Osteoblast (primary cell): ENCODE results near the gene POU2F3. TPM values are rescaled to one million over a fixed set of nuclear protein-coding genes. Genes with fewer than 3 reads are reported as not detected.

Experiments
- DNase-seq: peaks from one replicate; pipeline ENCODE4 v3.0.0; 2011; ENCODE audit warnings: low spot score, mixed read lengths; ENCODE audit not compliant: insufficient read length; ENCODE audit errors: missing footprints
- H2AFZ ChIP-seq: 2 replicates; pipeline ENCODE4 v1.6.0; 2011; ENCODE audit warnings: mild to moderate bottlenecking, low read length
- H3K27ac ChIP-seq: 2 replicates; pipeline ENCODE4 v1.5.1; 2011; ENCODE audit warnings: mild to moderate bottlenecking, low read depth, low read length, moderate library complexity
- H3K27me3 ChIP-seq: 2 replicates; pipeline ENCODE4 v1.6.0; 2012; ENCODE audit warnings: mild to moderate bottlenecking, control low read depth, inconsistent platforms, low read length, moderate library complexity; ENCODE audit not compliant: insufficient read depth
- H3K36me3 ChIP-seq: 2 replicates; pipeline ENCODE4 v1.5.1; 2011; ENCODE audit warnings: mild to moderate bottlenecking, low read length, control low read depth, moderate library complexity; ENCODE audit not compliant: insufficient read depth
- H3K4me1 ChIP-seq: 2 replicates; pipeline ENCODE4 v1.5.1; 2011; ENCODE audit warnings: mild to moderate bottlenecking, low read length, control low read depth, moderate library complexity; ENCODE audit not compliant: insufficient read depth
- H3K4me2 ChIP-seq: 2 replicates; pipeline ENCODE4 v1.6.0; 2011; ENCODE audit warnings: mild to moderate bottlenecking, low read length; ENCODE audit not compliant: insufficient read depth
- H3K4me3 ChIP-seq: fragments of 200-600 bp; sonication (generic); 3 replicates; pipeline ENCODE4 v1.5.1; 2012; ENCODE audit warnings: mild to moderate bottlenecking, low read length, inconsistent platforms; ENCODE audit not compliant: insufficient read depth
- H3K79me2 ChIP-seq: 2 replicates; pipeline ENCODE4 v1.6.0; 2012; ENCODE audit warnings: mild to moderate bottlenecking, low read length, control low read depth, inconsistent platforms; ENCODE audit not compliant: insufficient read depth
- H3K9me3 ChIP-seq: 2 replicates; pipeline ENCODE4 v1.5.1; 2011; ENCODE audit warnings: low read depth, low read length, control low read depth
- H4K20me1 ChIP-seq: 2 replicates; pipeline ENCODE4 v1.6.0; 2012; ENCODE audit warnings: mild to moderate bottlenecking, low read length, control low read depth; ENCODE audit not compliant: insufficient read depth
- total RNA-seq: library from RNA; depleted of rRNA; stranded (reverse); fragments of >200 nt; gene quantifications from 2 replicates; pipeline ENCODE4 v1.2.3, GENCODE V29; 2012
- TF ChIP-seq, protein P1 (sequence below): IDR thresholded peaks from 2 replicates; pipeline ENCODE4 v1.5.1; 2011; ENCODE audit warnings: mild to moderate bottlenecking, low read depth, low read length, moderate library complexity; ENCODE audit errors: extremely low read depth

The POU2F3 gene
- total RNA-seq, 1 donor: under 0.01 TPM

DNA sequence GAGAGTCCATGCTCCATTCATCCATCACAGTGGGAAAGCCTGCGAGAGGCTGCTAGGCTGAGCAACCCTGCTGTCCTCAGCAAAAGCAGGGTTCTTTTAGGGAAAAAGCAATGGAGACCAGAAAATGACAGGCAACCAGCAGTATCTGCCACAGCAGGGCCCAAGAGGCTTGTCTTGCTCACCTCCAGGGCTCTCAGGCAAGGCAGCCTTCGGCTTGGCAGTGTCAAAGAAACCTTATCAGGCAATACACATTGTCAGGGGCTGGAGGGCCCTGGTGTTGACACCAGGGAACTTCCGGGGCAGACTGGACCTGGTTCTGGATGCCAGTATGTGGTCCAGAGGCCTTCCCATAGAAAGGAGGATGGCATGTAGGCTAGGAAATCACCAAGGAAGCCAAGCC is 74.9 kb downstream of the POU2F3 start:
- Histone ChIP-seq H2AFZ (no peak overlapping the region), H3K4me3 (no peak overlapping the region), H4K20me1 (no peaks in the 10 kb centered on the region), H3K4me2 (no peak overlapping the region), H3K9me3 (no peaks in the 10 kb centered on the region), H3K36me3 (no peaks in the 10 kb centered on the region), H3K79me2 (no peaks in the 10 kb centered on the region), H3K27me3 (peaks cover 22% of the 10 kb centered on the region), H3K4me1 (peaks cover 11% of the 10 kb centered on the region), H3K27ac (no peak overlapping the region)
- no peak for DNase-seq
- TF ChIP-seq, protein P1, sequence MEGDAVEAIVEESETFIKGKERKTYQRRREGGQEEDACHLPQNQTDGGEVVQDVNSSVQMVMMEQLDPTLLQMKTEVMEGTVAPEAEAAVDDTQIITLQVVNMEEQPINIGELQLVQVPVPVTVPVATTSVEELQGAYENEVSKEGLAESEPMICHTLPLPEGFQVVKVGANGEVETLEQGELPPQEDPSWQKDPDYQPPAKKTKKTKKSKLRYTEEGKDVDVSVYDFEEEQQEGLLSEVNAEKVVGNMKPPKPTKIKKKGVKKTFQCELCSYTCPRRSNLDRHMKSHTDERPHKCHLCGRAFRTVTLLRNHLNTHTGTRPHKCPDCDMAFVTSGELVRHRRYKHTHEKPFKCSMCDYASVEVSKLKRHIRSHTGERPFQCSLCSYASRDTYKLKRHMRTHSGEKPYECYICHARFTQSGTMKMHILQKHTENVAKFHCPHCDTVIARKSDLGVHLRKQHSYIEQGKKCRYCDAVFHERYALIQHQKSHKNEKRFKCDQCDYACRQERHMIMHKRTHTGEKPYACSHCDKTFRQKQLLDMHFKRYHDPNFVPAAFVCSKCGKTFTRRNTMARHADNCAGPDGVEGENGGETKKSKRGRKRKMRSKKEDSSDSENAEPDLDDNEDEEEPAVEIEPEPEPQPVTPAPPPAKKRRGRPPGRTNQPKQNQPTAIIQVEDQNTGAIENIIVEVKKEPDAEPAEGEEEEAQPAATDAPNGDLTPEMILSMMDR: no peak

DNA sequence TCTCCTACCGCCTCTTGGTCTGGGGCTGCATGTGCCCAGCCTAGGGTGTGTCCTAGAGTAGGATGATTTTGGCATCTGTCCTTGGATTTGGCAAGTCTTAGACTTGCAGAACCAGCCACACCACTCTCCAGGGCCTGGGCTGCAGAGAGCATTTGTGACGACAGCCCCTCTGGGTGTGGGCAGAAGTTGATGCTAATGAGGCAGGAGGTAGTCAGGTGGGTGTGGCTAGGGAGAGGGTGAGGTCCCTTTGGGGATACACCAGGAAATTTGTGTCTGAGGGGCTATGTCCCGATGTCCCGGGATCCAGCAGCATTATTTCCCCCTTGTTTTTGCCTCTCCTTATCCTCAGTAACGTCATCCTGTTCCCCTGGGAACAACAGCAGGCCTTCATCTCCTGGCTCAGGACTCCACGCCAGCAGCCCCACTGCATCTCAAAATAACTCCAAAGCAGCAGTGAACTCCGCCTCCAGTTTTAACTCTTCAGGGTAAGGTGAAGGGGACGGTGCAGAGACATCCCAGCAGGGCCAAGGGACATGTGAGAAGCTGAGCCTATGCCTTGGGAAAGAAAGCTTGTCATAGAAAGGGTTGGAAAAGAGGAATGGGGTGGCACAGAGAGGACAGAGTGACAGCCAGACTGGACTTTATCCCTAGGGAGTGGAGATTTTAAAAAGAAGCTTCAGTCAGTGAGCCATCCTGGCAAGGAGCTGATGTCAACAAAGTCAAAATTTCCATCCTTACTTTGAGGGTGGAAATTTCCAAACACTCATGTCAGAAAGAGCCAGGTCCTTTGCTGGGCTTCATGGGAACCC is 77.1 kb downstream of the POU2F3 start:
- H3K36me3 ChIP-seq: no peaks in the 10 kb centered on the region
- peak overlapping the region; percentile 54 for H2AFZ ChIP-seq
- no peaks in the 10 kb centered on the region for H4K20me1 ChIP-seq
- TF ChIP-seq, protein P1: no peak
- H3K4me1 ChIP-seq: peaks cover 11% of the 10 kb centered on the region
- H3K4me3 ChIP-seq: no peak overlapping the region
- DNase-seq: peak; percentile 81
- no peaks in the 10 kb centered on the region for H3K9me3 ChIP-seq
- H3K27ac ChIP-seq: no peak overlapping the region
- no peaks in the 10 kb centered on the region for H3K79me2 ChIP-seq
- peaks cover 20% of the 10 kb centered on the region for H3K27me3 ChIP-seq
- H3K4me2 ChIP-seq: peak overlapping the region; percentile 56

DNA sequence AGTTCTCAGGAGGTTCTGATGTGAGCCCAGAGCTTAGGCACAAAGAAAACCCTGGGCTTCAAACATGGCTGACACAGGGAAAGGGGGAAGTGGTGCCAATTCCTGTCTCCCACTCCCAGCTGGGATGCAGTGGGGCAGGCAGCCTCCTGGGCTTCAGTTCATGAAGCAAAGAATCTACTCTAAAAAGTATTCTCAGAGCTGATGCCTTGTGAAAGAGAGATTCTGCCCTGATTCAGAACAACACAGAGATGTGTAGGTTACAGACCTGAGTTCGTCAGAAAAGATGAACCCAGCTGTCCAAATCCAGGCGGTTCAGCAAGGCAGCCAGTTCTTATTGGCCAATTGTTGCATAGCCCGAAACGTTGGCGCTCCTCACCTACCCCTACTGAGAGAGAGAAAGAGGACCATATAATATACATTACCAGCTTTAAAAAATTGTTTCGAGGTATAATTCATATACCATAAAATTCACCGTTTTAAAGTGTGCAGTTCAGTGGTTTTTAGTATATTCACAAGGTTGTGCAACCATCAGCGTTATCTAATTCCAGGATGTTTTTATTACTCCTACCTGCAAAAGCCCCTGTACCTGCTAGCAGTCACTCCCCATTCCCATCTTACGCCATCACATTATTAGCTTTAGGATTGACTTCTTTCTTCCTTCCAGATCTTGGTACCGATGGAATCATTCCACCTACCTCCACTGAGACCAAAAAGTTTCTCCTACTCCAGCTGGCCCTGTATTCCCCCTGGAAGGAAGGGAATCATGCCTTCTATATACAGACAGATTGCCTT is 77.9 kb downstream of the POU2F3 start:
- H3K36me3 ChIP-seq: no peaks in the 10 kb centered on the region
- no peak overlapping the region for H2AFZ ChIP-seq
- TF ChIP-seq, protein P1: no peak
- H3K27ac ChIP-seq: no peak overlapping the region
- DNase-seq: no peak
- no peak overlapping the region for H3K4me2 ChIP-seq
- no peaks in the 10 kb centered on the region for H3K9me3 ChIP-seq
- H3K27me3 ChIP-seq: peaks cover 20% of the 10 kb centered on the region
- H3K4me3 ChIP-seq: no peak overlapping the region
- H3K79me2 ChIP-seq: no peaks in the 10 kb centered on the region
- no peaks in the 10 kb centered on the region for H4K20me1 ChIP-seq
- H3K4me1 ChIP-seq: peaks cover 11% of the 10 kb centered on the region

DNA sequence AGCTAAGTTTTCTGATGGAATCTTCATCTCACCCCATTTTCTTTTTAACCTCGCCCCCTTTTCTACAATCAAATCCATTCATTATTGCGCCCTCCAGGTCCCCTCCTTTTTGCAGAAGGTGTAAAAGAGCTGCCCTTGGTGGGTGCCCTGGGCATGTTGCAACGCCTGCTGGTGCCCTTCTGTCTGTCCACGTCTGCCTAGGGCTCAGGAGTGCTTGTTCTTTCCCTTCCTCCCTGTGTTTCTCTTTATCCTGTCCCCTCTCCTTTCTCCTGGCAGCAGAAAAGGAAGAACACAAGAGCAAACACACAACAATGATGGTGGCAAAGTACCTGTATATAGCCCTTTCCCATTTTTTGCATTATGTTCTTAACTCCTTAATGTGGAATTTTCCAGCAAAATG is 79.0 kb downstream of the POU2F3 start:
- Histone ChIP-seq H2AFZ (no peak overlapping the region), H3K4me1 (peaks cover 11% of the 10 kb centered on the region), H3K27ac (no peak overlapping the region), H4K20me1 (no peaks in the 10 kb centered on the region), H3K27me3 (peaks cover 20% of the 10 kb centered on the region), H3K79me2 (no peaks in the 10 kb centered on the region), H3K4me2 (no peak overlapping the region), H3K9me3 (no peaks in the 10 kb centered on the region), H3K4me3 (no peak overlapping the region), H3K36me3 (no peaks in the 10 kb centered on the region)
- no peak for DNase-seq
- TF ChIP-seq, protein P1: no peak
